Measurements from ENCODE around the gene KLK7.

The KLK7 gene

DNA sequence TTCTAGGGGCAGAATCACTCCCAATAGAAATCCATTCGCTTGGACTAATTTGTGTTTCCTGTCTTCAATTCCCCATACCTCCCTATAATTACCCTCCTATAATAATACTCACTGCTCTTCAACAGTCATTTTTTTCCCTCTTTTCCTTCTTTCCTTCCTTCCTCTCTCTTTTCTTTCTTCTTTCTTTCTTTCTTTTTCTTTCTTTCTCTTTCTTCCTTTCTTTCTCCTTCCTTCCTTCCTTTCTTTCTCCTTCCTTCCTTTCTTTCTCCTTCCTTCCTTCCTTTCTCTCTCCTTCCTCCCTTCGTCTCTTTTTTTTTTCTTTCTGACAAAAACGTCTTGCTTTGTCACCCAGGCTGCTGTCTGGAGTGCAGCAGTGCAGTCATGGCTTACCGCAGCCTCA is 38.9 kb downstream of the KLK7 start:
- no peak overlapping the region for H3K4me3 Mint-ChIP-seq
- no peaks in the 10 kb centered on the region for H3K36me3 Mint-ChIP-seq (ENCODE audit: low read depth)
- no peak overlapping the region for H3K27ac Mint-ChIP-seq
- peaks cover 28% of the 10 kb centered on the region for H3K27me3 Mint-ChIP-seq
- H3K9me3 Mint-ChIP-seq, result no peaks in the 10 kb centered on the region
- no peaks in the 10 kb centered on the region for H3K4me1 Mint-ChIP-seq (ENCODE audit: low read depth)
- DNase-seq, result no peak

DNA sequence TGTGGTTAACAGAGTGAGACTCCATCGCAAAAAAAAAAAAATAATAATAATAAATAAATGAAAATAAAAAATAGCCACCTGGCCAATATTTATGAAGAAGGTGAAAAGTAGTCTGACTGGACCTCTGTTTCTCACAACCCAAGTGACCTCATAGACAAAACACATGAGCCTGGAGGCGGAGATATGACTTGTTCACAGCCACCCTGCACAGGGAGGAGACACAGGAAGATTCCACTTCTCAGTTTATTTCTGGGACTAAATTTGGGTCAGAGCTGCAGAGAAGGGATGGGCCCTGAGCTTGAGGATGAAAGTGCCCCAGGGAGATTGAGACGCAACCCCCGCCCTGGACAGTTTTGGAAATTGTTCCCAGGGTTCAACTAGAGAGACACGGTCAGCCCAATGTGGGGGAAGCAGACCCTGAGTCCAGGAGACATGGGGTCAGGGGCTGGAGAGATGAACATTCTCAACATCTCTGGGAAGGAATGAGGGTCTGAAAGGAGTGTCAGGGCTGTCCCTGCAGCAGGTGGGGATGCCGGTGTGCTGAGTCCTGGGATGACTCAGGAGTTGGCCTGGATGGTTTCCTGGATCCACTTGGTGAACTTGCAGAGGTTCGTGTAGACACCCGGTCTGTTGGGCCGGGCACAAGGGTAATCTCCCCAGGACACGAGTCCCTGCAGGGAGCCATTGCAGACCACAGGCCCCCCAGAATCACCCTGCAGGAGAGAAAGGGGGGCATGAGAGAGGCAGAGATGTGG is 40.5 kb downstream of the KLK7 start:
- no peaks in the 10 kb centered on the region for H3K36me3 Mint-ChIP-seq (ENCODE audit: low read depth)
- DNase-seq, result no peak
- no peak overlapping the region for H3K27ac Mint-ChIP-seq

DNA sequence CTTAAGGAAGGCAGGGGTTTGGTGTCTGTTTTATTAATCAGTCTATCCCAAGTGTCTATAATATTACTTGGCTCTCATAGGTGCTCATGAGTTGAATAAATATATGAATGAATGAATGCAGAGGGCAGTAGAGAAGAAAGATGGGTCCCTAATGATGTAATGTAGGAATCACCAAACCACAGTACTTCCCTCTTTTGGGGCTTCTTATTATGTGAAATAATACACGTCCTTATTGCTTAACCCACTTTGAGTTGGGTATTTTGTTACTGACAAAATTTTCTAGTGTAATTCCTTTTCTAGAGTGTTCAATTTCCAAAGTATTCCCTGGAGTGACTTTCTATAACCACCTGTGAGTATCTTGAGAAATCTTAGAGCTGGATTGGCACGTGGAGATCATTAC is 44.1 kb downstream of the KLK7 start:
- Mint-ChIP-seq H3K4me1 (ENCODE audit: low read depth) (no peaks in the 10 kb centered on the region), H3K4me3 (no peak overlapping the region), H3K36me3 (ENCODE audit: low read depth) (no peaks in the 10 kb centered on the region), H3K27ac (no peak overlapping the region), H3K27me3 (peaks cover 46% of the 10 kb centered on the region), H3K9me3 (peaks cover 5% of the 10 kb centered on the region)
- no peak for DNase-seq

More for the DNA sequence above, 40.5 kb downstream of the KLK7 start:
- peaks cover 5% of the 10 kb centered on the region for H3K9me3 Mint-ChIP-seq
- H3K4me1 Mint-ChIP-seq (ENCODE audit: low read depth), result no peaks in the 10 kb centered on the region
- H3K4me3 Mint-ChIP-seq, result no peak overlapping the region
- peaks cover 30% of the 10 kb centered on the region for H3K27me3 Mint-ChIP-seq

DNA sequence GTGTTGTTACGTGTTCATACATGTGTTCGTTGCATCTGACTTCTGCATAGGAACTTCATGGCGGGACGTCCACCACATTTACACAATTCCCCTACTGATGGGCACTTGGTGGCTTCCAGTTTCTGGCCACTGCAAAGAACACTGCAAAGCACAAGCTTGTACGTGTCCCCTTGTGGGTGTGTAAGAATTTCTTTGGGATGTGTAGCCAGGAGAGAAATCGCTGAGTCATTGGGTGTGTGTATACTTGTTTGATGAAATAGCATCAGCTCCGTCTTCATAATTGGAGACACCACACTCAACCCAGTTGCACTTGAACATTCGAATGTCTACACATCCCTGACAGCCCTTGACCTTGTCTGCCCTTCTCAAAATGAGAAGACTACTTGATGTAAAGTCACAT is 50.1 kb downstream of the KLK7 start:
- H3K9me3 Mint-ChIP-seq, result no peaks in the 10 kb centered on the region
- peaks cover 58% of the 10 kb centered on the region for H3K27me3 Mint-ChIP-seq
- no peak overlapping the region for H3K27ac Mint-ChIP-seq
- H3K4me1 Mint-ChIP-seq (ENCODE audit: low read depth), result no peaks in the 10 kb centered on the region
- no peak overlapping the region for H3K4me3 Mint-ChIP-seq
- DNase-seq, result no peak
- no peaks in the 10 kb centered on the region for H3K36me3 Mint-ChIP-seq (ENCODE audit: low read depth)

DNA sequence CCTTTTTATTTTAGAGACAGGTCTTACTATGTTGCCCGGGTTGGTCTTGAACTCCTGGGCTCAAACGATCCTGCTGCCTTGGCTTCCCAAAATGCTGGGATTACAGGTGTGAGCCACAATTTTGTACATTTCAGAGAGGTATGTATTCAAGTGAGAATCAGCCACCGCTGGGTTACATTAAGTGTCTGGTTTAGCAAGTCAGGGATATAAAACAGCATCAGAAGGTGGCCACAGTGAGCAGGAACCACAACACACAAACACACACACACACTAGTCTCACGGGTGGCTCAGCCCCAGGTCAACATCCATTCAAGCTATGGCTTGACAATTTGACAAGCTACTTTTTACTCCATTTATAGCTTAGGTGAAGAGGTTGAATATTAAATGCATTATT is 51.0 kb downstream of the KLK7 start:
- Mint-ChIP-seq H3K4me3 (no peak overlapping the region), H3K27me3 (peaks cover 66% of the 10 kb centered on the region)
- no peak for DNase-seq

DNA sequence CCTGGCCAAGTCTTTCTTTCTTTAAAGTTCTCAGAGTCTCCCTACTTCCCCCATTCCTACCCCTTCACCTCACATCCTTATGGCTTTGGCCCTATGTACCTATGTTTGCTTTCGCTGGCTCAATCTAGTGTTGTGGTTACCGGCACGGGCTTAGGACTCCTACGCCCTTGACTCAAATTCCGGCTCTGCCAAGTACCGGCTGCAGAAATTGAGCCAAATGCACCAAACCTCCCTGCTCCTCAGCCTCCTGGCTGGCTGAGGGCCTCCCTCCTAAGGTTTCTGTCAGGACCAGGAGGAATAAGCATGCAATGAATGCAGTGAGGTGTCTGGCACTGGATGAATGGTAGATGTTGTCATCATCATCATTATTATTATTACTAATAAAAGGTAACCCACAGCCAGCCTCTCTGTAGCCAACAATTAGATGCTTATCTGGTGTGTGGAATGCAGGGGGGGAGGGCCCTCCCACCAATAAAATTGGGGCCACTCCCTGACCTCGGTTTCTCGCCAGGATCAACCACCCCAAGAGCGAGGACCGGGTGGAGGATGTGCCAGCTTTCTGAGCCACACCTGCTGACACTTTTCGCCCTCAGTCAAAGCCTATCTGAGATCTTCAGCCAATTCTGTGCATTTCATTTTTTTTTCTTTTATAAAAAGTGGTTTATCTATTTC is 51.6 kb downstream of the KLK7 start:
- H3K27ac Mint-ChIP-seq, result no peak overlapping the region
- H3K4me3 Mint-ChIP-seq, result no peak overlapping the region
- H3K4me1 Mint-ChIP-seq (ENCODE audit: low read depth), result no peaks in the 10 kb centered on the region
- no peak for DNase-seq
- H3K36me3 Mint-ChIP-seq (ENCODE audit: low read depth), result no peaks in the 10 kb centered on the region
- H3K9me3 Mint-ChIP-seq, result no peaks in the 10 kb centered on the region
- H3K27me3 Mint-ChIP-seq, result peaks cover 66% of the 10 kb centered on the region

More for the DNA sequence above, 51.0 kb downstream of the KLK7 start:
- Mint-ChIP-seq H3K9me3 (no peaks in the 10 kb centered on the region), H3K4me1 (ENCODE audit: low read depth) (no peaks in the 10 kb centered on the region), H3K36me3 (ENCODE audit: low read depth) (no peaks in the 10 kb centered on the region), H3K27ac (no peak overlapping the region)

DNA sequence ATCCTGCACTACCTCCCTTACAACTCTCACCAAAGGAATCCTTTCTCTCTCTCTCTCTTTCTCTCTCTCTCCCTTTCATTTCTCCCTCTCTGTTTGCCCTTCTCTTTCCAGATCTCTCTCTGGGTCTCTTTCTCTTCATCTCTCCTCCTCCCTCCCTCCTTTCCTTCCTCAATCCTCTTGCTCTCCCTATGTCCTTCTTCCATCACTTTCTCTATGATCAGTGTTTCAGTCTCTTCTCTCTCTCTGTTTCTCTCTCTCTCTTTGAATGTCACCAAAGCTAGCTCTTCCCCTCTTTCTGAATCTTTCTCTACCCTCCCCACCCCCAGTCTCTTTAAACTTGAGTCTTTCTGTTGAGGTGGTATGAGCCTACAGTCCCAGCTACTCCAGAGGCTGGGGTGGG is 52.7 kb downstream of the KLK7 start:
- H3K9me3 Mint-ChIP-seq, result no peaks in the 10 kb centered on the region
- H3K36me3 Mint-ChIP-seq (ENCODE audit: low read depth), result no peaks in the 10 kb centered on the region
- no peak overlapping the region for H3K27ac Mint-ChIP-seq
- H3K4me1 Mint-ChIP-seq (ENCODE audit: low read depth), result no peaks in the 10 kb centered on the region
- no peak for DNase-seq
- H3K27me3 Mint-ChIP-seq, result peaks cover 61% of the 10 kb centered on the region
- H3K4me3 Mint-ChIP-seq, result no peak overlapping the region

DNA sequence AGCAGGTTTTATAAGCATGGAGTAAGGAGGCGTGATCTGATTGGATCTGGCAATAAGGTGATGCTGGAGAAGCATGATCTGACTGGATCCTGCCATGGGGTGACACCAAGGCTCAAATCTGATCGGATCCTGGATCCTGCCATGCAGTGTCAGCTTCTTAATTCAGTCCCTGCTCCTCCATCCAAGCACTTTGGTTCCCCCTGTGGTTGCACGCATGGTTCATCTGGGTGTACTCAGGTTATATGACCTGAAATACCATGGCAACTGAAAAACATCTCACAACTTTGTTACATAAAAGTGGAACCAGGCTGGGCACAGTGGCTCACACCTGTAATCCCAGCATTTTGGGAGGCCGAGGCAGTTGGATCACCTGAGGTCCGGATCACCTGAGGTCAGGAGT is 54.9 kb downstream of the KLK7 start:
- H3K9me3 Mint-ChIP-seq, result no peaks in the 10 kb centered on the region
- H3K27me3 Mint-ChIP-seq, result peaks cover 63% of the 10 kb centered on the region
- DNase-seq, result no peak
- no peak overlapping the region for H3K4me3 Mint-ChIP-seq
- no peaks in the 10 kb centered on the region for H3K36me3 Mint-ChIP-seq (ENCODE audit: low read depth)
- no peaks in the 10 kb centered on the region for H3K4me1 Mint-ChIP-seq (ENCODE audit: low read depth)
- no peak overlapping the region for H3K27ac Mint-ChIP-seq
